GM18505 (cell line): ENCODE results near the gene ACP4.

Experiments used
- ATAC-seq: cut with Tn5 transposase; IDR thresholded peaks from one replicate; pipeline ENCODE4 v1.9.1; 2021; ENCODE audit not compliant: unreplicated experiment
- POLR2A ChIP-seq: IDR thresholded peaks from 4 replicates; pipeline ENCODE4 v1.6.1; 2011; ENCODE audit warnings: borderline replicate concordance; ENCODE audit not compliant: insufficient read depth, insufficient read length; ENCODE audit errors: extremely low read depth

ACP4 gene

GRCh38 chr19:50831026-50831396, 40.8 kb downstream of the ACP4 start:
- ATAC-seq, result no peak
- no peak for TF ChIP-seq POLR2A

DNA sequence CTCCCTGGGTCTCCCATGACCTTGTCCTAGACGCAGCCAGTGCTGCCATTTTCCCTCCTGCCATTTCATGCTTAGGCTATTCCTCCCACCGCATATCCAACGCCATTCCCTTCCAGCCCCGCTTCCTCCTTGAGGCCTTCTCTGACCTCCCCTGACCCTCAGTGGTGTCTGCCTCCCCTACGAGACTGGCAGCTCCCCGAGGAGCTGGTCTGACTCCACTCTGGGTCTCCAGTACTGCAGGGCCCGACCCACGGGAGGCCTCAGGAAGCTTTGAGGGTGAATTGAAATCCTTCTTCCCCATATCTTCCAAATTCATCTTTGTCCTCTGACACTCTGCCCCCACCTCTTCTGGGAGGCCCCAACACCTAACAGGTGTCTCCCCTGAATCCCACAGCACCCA, 42.5 kb downstream of the ACP4 start:
- no peak for ATAC-seq
- no peak for TF ChIP-seq POLR2A

DNA sequence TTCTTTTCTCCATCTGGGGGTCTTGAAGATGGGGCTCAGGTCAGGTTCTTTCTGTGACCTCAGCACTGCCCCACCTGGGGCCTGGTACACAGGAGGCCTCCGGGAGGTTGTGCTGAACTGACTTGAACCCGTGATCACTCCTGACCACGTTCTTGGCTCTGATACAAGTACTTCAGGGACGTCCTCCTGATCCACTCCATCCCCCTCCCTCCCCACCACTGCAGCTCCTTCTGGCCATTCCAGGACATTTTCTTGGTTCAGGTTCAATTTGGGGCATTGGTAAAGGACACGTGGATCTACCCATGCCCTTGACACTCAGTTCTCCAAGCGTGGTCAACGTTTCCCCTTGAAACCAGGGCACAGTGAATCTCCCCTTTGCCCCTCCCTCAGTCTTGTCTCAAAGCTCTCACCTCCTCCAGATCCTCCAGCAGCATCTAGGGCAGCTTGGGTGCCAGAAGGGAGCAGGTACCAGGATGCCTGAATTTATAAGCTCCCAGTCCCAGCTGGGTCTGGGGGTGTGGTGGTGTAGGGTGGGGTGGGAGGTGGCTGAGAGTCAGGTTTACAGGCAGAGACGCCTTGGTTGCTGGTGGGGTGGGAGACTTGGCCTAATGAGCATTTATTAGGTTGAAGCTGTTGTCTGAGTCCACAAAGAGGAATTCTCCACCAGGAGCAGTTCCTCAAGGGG, 43.0 kb downstream of the ACP4 start, which contains the start of gene KLK15:
TSS of gene KLK15 (minus strand) at position 458 of the 685 bp plus-strand sequence. CDS start 2,082 bp downstream, outside the sequence.
- TF ChIP-seq POLR2A, result no peak
- ATAC-seq, result no peak

DNA sequence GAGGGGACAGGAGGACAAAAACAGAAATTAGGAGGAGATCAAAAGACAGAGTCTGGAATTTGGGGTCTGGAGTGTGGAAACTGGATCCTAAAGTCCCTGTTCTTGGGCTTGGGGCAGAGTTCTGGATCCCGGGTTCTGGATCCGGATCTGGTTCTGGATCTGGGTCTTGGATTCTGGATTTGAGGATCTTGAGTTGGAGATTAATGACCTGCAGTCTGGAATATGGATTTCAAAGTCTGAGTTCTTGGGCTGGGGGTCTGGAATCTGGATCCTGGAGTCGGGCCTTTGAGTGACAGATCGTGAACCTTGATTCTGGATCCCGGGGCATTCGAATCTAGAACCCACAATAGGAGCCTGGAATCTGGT, 43.6 kb downstream of the ACP4 start:
- no peak for ATAC-seq
- TF ChIP-seq POLR2A, result no peak

GRCh38 chr19:50835103-50835784, 45.0 kb downstream of the ACP4 start:
- ATAC-seq, result peak; percentile 18
- no peak for TF ChIP-seq POLR2A

- TF ChIP-seq POLR2A, result peak; percentile 85
- ATAC-seq, result peak; percentile 78
These were observed 45.7 kb downstream of the ACP4 start for GRCh38 chr19:50835785-50836542.

- TF ChIP-seq POLR2A, result no peak
- ATAC-seq, result no peak
These were observed 46.5 kb downstream of the ACP4 start for GRCh38 chr19:50836543-50837195.

- ATAC-seq, result no peak
- no peak for TF ChIP-seq POLR2A
These were observed 47.1 kb downstream of the ACP4 start for GRCh38 chr19:50837300-50837699.

DNA sequence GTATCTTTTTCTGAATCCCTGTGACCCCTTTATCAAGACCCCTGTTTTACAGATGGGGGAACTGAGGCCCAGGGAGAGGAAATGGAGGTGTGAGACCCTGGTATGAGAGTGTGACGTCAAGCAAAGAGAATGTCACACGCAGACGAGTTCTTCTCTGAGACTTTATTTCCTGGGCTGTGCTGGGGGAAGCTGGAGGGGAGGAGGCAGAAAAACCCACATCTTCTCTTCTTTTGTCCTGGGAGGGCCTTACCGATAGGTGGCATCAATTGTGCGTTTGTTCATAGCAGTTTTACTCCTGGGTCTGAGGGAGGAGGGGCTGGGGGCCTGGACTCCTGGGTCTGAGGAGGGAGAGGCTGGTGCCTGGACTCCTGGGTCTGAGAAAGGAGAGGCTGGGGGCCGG, 48.0 kb downstream of the ACP4 start:
- ATAC-seq, result no peak
- TF ChIP-seq POLR2A, result no peak

DNA sequence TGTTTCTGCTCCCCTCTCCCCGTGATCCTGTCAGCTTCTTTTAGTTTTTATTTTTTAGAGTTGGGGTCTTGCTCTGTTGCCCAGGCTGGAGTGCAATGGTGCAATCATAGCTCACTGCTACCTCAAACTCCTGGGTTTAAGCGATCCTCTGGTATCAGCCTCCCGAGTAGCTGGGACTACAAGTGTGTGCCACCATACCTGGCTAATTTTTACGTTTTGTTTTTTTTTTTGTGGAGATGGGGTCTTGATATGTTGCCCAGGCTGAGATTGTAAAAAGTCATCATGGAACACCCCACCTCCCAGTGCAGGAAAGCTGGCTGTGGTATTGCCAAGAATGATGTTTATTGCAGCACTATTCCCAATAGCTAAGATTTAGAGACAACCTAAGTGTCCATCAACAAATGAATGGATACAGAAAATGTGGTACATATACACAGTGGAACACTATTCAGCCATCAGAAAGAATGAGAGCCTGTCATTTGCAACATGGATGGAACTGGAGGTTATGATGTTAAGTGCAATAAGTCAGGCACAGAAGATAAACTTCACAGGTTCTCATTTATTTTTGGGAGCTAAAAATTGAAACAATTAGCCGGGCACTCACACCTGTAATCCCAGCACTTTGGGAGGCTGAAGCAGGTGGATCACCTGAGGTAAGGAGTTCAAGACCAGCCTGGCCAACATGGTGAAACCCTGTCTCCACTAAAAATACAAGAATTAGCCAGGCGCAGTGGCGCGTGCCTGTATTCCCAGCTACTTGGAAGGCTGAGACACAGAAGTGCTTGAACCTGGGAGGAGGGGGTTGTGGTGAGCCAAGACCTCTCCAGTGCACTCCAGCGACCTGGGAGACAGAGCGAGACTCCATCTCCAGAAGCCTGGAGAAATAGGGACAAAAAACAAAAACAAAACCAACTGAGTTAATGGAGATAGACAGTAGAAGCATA, 49.8 kb downstream of the ACP4 start:
- no peak for ATAC-seq
- no peak for TF ChIP-seq POLR2A

- TF ChIP-seq POLR2A, result no peak
- ATAC-seq, result no peak
These were observed 51.9 kb downstream of the ACP4 start for GRCh38 chr19:50842130-50842529.

- no peak for TF ChIP-seq POLR2A
- no peak for ATAC-seq
These were observed 53.0 kb downstream of the ACP4 start for GRCh38 chr19:50843205-50843604.

DNA sequence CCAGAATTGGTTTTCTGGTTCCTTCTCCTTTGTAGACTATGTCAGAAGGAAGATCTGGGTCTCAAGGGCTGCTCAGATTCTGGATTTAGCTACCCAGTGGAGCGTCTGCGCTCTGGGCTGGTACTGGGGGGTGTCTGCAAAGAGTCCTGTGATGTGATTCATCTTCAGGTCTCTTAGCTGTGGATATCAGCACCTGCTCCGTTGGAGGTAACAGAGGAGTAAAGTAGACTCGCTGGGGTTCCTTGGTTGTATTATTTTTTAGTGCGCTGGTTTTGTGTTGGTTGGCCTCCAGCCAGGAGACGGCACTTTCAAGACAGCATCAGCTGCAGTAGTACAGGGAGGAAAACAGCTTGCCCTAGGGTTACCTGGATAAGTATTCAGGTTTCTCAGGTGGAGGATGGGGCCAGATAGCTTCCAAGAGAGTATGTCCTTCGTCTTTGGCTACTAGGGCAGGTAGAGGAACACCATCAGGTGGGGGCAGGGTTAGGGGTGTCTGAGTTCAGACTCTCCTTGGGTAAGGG, 53.5 kb downstream of the ACP4 start:
- ATAC-seq, result no peak

More for the DNA sequence above, 53.5 kb downstream of the ACP4 start:
- TF ChIP-seq POLR2A, result no peak
